Thyroid gland (tissue), 4 donors: Measurements from ENCODE around the gene SH3BGRL. TPM values are rescaled to one million over a fixed set of nuclear protein-coding genes. Genes with fewer than 3 reads are reported as not detected.

ENCODE experiments used
- DNase-seq, 2 donors: peaks; one replicate each; pipeline ENCODE4 v3.0.0-alpha.2; 2019
- H3K27ac ChIP-seq, 3 donors: fragments of 200-600 bp; sonication (generic); 1 replicate in 2 of 3; 2 replicates in 1 of 3; pipeline ENCODE4 v1.5.1; 2016 to 2019; ENCODE audit warnings: mild to moderate bottlenecking in 1 of 3, moderate library complexity in 1 of 3
- H3K27me3 ChIP-seq: fragments of 200-600 bp; sonication (generic); one replicate; pipeline ENCODE4 v1.5.1; 2019
- H3K36me3 ChIP-seq, 2 donors: fragments of 200-600 bp; sonication (generic); one replicate each; pipeline ENCODE4 v1.5.1; 2016 to 2019
- H3K4me1 ChIP-seq, 2 donors: fragments of 200-600 bp; sonication (generic); one replicate each; pipeline ENCODE4 v1.5.1; 2017 to 2019
- H3K4me3 ChIP-seq, 3 donors: fragments of 200-600 bp; sonication (generic); replicated peaks in 1 of 3; 1 replicate in 2 of 3; 2 replicates in 1 of 3; pipeline ENCODE4 v1.5.1; 2016; ENCODE audit warnings: mild to moderate bottlenecking in 1 of 3
- H3K9me3 ChIP-seq: fragments of 200-600 bp; sonication (generic); one replicate; pipeline ENCODE4 v1.5.1; 2017
- POLR2A ChIP-seq, 2 donors: fragments of 450-650 bp; IDR thresholded peaks; one replicate each; pipeline ENCODE4 v1.6.1; 2017; ENCODE audit warnings: antibody characterized with exemption in 2 of 2, mild to moderate bottlenecking in 2 of 2, moderate library complexity in 1 of 2
- WGBS, 2 donors: methylation state at CpG; one replicate each; pipeline ENCODE4 v1.1.5; 2017; 5-methylcytosine and 5-hydroxymethylcytosine counted together
- intact Hi-C: fragments of 100-400 bp; cut with DNase I; formaldehyde crosslinking; loops from one replicate; pipeline ENCODE4 v1.15.1; 2023
- total RNA-seq, 4 donors: library from RNA; depleted of rRNA; stranded (reverse); fragments of >200 nt; gene quantifications; one replicate each; pipeline ENCODE4 v1.2.3, GENCODE V29; 2016
- TF ChIP-seq, protein P1 (sequence below), 6 experiments: fragments of 200-600 bp in 3 of 6; fragments of 450-650 bp in 3 of 6; sonication (generic) in 3 of 6; IDR thresholded peaks; one replicate each; pipeline ENCODE4 v1.5.1; 2016 to 2019; ENCODE audit warnings: antibody characterized with exemption in 6 of 6, mild to moderate bottlenecking in 2 of 6, inconsistent platforms in 1 of 6, moderate library complexity in 1 of 6

Gene SH3BGRL
- total RNA-seq, 4 donors from 2014 or later: 104 to 150 (median 123) TPM

DNA sequence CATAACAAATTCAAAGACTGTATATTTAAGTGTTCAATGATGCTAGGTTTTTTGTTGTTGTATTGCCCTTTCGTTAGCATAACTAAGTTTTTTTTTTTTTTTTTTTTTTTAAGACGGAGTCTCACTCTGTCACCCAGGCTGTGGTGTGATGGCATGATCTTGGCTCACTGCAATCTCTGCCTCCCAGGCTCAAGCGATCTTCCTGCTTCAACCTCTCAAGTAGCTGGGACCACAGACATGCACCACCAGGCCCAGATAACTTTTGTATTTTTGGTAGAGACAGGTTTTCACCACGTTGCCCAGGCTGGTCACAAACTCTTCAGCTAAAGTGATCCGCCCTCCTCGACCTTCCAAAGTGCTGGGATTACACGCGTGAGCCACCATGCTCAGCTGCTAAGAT, 7.0 kb downstream of the SH3BGRL start:
- Histone ChIP-seq H3K9me3 (no peaks in the 10 kb centered on the region), H3K4me1 (peaks cover 0 to 3% of the 10 kb centered on the region in 2 donors), H3K4me3 (no peak overlapping the region), H3K27me3 (no peaks in the 10 kb centered on the region), H3K36me3 (no peaks in the 10 kb centered on the region), H3K27ac (peak overlapping the region in 1 of 3 donors; percentile 40)
- WGBS, 2 donors: 58 to 68% methylated on average over 8 of the region's 8 CpGs
- TF ChIP-seq, protein P1, sequence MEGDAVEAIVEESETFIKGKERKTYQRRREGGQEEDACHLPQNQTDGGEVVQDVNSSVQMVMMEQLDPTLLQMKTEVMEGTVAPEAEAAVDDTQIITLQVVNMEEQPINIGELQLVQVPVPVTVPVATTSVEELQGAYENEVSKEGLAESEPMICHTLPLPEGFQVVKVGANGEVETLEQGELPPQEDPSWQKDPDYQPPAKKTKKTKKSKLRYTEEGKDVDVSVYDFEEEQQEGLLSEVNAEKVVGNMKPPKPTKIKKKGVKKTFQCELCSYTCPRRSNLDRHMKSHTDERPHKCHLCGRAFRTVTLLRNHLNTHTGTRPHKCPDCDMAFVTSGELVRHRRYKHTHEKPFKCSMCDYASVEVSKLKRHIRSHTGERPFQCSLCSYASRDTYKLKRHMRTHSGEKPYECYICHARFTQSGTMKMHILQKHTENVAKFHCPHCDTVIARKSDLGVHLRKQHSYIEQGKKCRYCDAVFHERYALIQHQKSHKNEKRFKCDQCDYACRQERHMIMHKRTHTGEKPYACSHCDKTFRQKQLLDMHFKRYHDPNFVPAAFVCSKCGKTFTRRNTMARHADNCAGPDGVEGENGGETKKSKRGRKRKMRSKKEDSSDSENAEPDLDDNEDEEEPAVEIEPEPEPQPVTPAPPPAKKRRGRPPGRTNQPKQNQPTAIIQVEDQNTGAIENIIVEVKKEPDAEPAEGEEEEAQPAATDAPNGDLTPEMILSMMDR (IDR thresholded peaks at IDR 0.05): no peak
- no peak for TF ChIP-seq POLR2A (IDR thresholded peaks at IDR 0.05)
- peak; percentile 21 to 26 for DNase-seq
- intact Hi-C loops: no loop called here

DNA sequence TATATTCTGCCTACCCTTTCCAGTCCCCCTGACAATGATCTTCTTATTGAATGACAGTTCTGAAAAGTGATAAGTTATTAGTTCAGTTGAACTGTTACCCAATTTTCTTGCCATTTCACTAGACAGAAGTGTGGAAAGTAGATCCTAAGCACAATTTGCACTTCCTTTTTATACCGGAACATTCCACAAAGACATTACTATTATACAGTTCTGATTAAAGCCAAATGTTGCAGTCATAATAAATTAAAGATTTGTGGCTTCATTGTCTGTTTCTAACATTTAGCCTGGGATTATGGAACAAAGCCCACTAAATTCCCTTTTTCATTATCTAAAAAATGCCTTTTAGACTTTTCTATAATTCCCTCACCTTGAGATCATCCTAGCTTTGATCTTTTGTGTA, 13.8 kb downstream of the SH3BGRL start:
- intact Hi-C loops: no loop called here
- Histone ChIP-seq H3K4me3 (no peak overlapping the region), H3K9me3 (no peaks in the 10 kb centered on the region), H3K27ac (no peak overlapping the region), H3K4me1 (no peaks in the 10 kb centered on the region), H3K27me3 (no peaks in the 10 kb centered on the region), H3K36me3 (no peaks in the 10 kb centered on the region)
- TF ChIP-seq POLR2A (IDR thresholded peaks at IDR 0.05): no peak
- TF ChIP-seq, protein P1 (IDR thresholded peaks at IDR 0.05): no peak
- no peak for DNase-seq
- WGBS, 2 donors: 81 to 88% methylated on average over 1 of the region's 1 CpG

- Histone ChIP-seq H3K4me1 (no peaks in the 10 kb centered on the region), H3K9me3 (no peaks in the 10 kb centered on the region), H3K27me3 (no peaks in the 10 kb centered on the region), H3K27ac (no peak overlapping the region), H3K36me3 (no peaks in the 10 kb centered on the region), H3K4me3 (no peak overlapping the region)
- no peak for DNase-seq
- intact Hi-C loops: no loop called here
- WGBS, 2 donors: 84 to 90% methylated on average over 2 to 3 of the region's 3 CpGs
- no peak for TF ChIP-seq POLR2A (IDR thresholded peaks at IDR 0.05)
- TF ChIP-seq, protein P1 (IDR thresholded peaks at IDR 0.05): no peak
Measured at GRCh38 chrX:81229229-81229628, 27.3 kb downstream of the SH3BGRL start.

GRCh38 chrX:81229901-81230300, 28.0 kb downstream of the SH3BGRL start:
- DNase-seq: no peak
- no peaks in the 10 kb centered on the region for H3K4me1 ChIP-seq
- WGBS, 2 donors: 100% methylated on average over 2 of the region's 2 CpGs
- no peak overlapping the region for H3K27ac ChIP-seq
- intact Hi-C loops: no loop called here
- no peaks in the 10 kb centered on the region for H3K27me3 ChIP-seq
- H3K36me3 ChIP-seq: no peaks in the 10 kb centered on the region
- H3K9me3 ChIP-seq: no peaks in the 10 kb centered on the region
- TF ChIP-seq, protein P1 (IDR thresholded peaks at IDR 0.05): no peak
- no peak overlapping the region for H3K4me3 ChIP-seq

- Histone ChIP-seq H3K27me3 (no peaks in the 10 kb centered on the region), H3K4me3 (no peak overlapping the region), H3K4me1 (no peaks in the 10 kb centered on the region), H3K27ac (no peak overlapping the region), H3K36me3 (no peaks in the 10 kb centered on the region), H3K9me3 (no peaks in the 10 kb centered on the region)
- 86 to 87% methylated on average over 1 of the region's 1 CpG for WGBS, 2 donors
- no peak for DNase-seq
- intact Hi-C loops: no loop called here
- TF ChIP-seq, protein P1 (IDR thresholded peaks at IDR 0.05): no peak
- no peak for TF ChIP-seq POLR2A (IDR thresholded peaks at IDR 0.05)
Measured at GRCh38 chrX:81231476-81231875, 29.6 kb downstream of the SH3BGRL start.
